HL-60/S4 treated with retinoic acid at 250 ng/mL for 4 days and 3 days (cell line): Measurements from ENCODE around the gene CD6.

Experiments
- in situ Hi-C: fragments of 300-500 bp; cut with MboI; formaldehyde crosslinking; loops from 2 replicates; pipeline ENCODE4 v1.7.0; 2022; ENCODE audit warnings: low sequenced_read_pairs

CD6 gene

DNA sequence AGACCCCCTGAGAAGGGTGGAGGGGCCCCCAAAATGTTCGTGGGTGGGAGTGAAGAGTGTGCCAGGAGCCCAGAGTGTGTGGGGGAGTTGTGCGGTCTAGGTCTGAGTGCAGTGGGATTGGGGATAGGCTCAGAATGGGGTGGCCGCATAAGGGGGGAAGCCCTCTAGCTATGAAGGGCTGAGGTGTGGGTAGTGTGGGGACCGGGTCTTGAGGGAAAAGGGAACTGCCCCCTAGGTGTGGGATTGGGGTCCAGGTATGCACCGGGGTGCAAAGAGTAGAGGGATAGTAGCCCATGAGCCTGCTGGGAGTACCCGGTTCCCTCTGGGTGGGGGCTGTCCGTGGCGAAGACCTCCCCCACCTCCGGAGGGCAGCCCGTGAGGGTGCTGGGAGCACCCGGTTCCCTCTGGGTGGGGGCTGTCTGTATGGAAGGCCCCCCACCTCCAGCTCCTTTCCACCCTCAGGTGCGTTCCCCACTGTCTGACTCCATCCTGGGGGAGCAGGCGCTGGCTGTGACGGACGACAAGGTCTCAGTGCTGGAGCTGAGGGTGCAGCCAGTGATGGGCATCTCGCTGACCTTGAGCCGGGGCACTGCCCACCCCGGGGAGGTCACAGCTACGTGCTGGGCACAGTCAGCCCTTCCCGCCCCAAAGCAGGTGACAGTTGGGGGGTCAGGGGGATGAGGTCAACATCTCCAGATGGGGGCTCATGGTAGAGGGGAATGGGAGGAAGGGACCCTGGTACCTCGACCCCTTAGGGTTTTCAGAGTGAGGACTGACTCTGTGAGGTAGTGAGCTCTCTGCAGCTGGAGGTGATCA, 36.5 kb upstream of the CD6 start:
- in situ Hi-C loops, result no loop called here

DNA sequence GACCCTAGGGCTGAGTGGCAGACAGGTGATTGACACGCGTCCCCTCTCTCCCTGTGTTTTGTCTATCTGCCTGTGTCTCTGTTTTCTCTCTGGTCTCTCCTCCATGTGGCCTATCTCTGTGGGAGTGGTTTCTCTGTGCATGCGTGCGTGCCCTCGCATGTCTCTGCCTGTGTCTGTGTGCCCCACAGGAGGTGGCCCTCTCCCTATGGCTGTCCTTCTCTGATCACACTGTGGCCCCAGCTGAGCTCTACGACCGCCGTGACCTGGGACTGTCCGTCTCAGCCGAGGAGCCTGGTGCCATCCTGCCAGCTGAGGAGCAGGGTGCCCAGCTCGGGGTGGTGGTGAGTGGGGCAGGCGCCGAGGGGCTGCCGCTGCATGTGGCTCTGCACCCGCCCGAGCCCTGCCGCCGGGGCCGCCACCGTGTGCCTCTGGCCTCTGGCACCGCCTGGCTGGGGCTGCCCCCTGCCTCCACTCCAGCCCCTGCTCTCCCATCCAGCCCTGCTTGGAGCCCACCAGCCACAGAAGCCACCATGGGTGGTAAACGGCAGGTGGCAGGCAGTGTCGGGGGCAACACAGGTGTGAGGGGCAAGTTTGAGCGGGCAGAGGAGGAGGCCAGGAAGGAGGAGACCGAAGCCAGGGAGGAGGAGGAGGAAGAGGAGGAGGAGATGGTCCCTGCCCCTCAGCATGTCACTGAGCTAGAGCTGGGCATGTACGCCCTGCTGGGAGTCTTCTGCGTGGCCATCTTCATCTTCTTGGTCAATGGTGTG, 35.6 kb upstream of the CD6 start:
- in situ Hi-C loops, result no loop called here

DNA sequence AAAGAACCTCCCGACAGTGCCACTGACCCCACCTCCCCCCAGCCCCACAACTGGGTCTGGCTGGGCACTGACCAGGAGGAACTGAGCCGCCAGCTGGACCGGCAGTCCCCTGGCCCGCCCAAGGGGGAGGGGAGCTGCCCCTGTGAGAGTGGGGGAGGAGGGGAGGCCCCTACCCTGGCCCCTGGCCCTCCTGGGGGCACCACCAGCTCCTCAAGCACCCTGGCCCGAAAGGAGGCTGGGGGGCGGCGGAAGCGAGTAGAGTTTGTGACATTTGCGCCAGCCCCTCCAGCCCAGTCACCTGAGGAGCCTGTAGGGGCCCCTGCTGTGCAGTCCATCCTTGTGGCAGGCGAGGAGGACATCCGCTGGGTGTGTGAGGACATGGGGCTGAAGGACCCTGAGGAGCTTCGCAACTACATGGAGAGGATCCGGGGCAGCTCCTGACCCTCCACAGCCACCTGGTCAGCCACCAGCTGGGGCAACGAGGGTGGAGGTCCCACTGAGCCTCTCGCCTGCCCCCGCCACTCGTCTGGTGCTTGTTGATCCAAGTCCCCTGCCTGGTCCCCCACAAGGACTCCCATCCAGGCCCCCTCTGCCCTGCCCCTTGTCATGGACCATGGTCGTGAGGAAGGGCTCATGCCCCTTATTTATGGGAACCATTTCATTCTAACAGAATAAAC, 34.9 kb upstream of the CD6 start:
- in situ Hi-C loops, result no loop called here

DNA sequence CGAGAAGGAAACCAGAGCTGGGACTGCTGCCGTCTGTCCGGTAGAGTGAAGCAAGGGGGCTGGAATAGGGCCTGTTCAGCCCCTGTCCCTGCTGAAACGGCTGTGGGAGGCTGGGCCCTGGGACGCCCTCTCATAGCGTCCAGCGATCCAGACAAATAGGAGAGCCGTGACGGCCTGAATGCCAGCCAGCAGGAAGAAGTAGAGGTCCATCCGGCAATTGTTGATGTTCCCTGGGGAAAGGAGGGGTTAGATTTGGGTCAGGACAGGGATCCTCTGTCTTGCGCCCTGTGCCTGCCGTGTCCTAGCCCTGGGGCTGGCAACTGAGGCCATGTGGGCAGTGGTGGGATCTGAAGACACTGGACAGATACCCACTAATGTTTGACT, 34.3 kb upstream of the CD6 start:
- in situ Hi-C loops, result no loop called here

GRCh38 chr11:60937811-60938210, 33.7 kb upstream of the CD6 start:
- in situ Hi-C loops, result no loop called here

DNA sequence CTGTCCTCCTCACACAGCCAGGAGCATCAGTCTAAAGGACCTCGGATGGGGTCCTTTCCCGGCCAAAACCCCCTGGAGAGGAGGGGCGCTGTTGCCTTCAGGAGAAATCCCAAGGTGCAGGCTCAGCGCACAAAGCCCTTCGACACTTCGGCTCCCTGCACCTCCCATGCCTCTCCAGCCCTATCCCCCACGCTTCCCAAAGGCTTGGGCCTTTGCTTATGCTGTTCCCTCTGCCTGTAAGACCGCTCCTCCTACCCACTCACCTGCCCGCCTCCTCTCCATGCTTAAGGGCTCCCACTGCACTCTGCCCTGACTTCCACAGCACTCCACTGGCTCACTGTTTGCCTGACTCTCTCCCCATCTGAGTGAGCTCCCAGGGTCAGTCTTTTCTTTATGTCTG, 33.0 kb upstream of the CD6 start:
- in situ Hi-C loops, result no loop called here

DNA sequence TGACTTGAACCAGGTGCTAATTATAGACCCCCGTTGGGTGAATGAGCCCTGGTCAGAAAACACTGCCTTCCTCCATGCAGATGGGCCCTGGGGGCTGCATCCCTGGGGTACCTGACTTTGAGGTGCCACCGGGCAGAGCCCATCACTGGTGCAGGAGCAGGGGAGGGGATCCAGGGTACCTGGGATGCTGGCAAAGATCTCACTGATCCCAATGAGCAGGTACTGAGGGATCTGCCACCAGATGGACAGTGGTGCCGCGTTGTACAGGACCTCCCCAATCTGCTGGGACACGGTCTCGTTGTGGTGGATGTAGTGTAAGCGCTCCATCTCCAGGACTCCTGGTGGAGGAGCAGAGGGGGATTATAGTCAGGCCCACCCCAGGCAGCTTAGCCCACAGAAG, 32.2 kb upstream of the CD6 start:
- in situ Hi-C loops, result no loop called here

DNA sequence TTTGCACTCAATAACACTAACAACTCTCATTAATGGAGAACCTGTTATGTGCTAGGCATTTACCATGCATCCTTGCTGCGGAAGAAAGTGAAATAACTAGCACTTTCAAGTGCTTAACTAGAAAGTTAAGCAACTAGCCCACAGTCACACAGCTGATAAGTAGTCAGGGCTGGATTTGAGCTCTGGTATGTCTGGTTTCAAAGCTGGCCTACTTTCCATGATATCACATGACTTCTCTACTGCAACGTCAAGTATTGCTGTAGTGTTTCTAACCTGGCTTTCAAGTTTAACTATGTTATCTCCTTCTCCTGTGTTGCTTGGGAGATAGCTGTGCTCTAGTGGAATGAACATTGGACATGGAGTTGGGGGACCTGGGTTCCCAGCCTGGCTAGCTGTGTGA, 31.6 kb upstream of the CD6 start:
- in situ Hi-C loops, result no loop called here

DNA sequence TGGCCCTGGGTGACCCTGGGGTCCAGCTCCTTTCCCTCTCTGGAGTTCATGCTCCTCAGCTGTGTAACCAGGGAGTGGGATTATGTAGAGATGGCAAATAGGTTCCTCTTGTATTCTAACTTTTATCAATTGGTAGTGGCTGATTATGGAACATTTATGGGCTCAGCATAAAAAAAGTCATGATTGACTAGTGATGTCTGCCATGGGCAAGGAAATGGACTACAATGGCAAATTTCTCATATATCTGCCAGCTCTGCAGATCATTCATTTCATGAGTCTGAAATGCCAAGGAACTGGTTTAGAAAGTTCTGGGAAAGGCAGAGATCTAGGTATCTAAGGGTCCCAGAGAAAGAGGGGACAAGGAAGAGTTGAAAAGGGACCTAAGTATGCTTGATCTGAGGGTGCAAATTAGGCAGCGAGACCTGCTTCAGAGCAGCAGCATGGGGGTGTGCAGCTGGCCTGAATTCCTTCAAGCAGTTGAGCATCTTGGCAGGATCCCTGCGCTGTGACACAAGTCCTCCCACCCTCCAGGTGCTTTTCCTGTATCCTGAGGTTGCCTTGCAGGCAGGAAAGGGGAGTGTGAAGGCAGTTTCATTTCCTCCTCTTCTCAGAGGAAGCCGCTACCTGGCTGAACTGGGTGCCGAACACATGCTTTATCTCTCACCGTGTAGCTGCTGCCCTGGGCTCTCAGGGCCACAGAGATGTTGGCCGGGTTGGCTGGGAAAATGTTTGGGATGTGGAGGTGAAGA, 29.9 kb upstream of the CD6 start:
- in situ Hi-C loops, result no loop called here

- in situ Hi-C loops, result no loop called here
Observed at GRCh38 chr11:60942219-60942618, 29.3 kb upstream of the CD6 start.

DNA sequence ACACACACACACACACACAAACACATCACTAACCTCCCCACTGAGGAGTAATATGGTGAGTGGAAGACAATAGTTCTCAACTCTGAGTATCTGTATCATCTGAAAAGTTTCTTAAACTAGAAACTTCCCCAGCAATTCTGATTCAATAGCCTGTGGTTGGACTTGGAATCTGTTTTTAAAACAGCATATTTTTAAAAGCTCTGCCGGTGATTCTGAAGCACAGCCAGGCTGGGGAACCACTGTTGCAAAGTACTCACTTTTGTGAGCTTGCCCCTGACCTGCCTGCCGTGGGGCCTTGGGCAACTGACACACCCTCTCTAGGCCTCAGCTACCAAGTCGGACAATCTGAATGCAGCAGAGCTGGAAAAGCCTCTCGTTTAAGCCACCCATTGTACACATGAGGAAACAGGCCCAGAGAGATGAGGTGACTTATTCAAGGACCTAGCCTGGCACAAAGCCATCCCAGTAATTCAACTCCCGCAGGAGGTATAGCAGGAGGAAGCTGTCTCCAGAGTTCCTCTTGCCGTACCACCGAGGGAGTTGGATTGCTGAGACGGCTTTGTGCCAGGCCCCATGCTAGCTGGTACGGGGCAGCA, 28.4 kb upstream of the CD6 start:
- in situ Hi-C loops, result no loop called here

- in situ Hi-C loops, result no loop called here
Observed at GRCh38 chr11:60944490-60945294, 26.8 kb upstream of the CD6 start.

DNA sequence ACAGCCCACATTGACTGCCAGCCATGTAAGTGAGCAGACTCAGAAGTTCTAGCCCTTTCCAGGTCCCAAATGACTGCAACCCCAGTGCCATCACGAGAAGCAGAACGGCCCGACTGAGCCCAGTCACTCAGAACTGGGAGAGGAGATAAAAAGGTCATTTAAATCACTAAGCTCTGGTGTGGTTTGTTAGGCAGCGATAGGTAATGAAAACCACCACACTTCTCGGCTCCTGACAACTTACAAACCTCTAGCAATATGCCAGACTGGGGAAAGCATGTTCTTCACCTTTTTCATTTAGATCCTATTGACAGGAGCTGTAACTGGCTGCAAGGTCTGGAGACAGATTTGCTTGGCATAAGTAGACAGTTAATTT, 26.2 kb upstream of the CD6 start:
- in situ Hi-C loops, result no loop called here

DNA sequence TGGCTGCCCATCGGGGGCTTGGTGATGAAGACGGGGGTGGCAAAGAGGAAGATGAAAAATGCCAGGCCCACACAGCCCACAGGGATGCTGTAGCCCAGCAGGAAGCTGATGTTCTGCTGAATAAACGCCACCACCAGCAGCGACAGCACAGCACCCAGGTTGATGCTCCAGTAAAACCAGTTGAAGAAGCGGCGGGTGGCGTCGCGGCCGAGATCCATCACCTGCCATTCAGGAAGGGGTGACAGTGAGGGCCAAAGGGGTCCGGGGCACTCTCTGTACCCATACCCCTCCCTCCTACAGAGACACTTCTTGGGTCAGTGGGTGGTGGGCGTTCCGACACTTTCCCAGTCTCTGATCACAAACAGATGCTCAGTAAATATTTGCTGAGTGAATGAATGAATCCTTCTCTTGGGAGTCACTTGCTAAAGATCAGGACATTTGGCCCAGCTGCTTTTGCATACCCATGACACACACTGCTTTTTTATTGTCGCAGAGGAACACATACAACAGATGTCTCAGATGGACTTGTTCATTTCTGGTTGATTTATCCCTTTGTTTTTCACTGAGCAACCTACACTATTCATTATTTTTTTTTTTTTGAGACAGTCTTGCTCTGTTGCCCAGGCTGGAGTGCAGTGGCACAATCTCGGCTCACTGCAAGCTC, 24.7 kb upstream of the CD6 start:
- in situ Hi-C loops, result no loop called here

- in situ Hi-C loops, result no loop called here
Observed at GRCh38 chr11:60947700-60948099, 23.8 kb upstream of the CD6 start.

DNA sequence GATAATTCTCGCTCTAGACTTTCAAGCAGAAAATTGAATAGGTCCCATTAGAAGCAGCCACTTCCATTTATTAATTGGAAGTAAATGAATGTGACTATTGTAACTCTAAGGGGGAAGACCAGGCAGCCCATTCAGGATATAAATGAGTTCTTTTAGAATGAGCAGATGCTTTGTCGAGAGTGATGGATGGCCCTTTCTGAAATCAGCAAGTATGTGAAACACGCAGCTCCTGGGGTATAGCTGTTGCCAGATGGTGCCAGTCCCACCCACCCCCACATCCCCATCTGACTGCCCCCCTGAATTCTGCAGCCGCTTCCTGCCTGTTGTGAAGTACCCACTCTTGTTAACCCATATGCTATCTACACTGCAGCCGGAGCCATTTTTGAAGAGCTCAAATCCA, 23.2 kb upstream of the CD6 start:
- in situ Hi-C loops, result no loop called here

DNA sequence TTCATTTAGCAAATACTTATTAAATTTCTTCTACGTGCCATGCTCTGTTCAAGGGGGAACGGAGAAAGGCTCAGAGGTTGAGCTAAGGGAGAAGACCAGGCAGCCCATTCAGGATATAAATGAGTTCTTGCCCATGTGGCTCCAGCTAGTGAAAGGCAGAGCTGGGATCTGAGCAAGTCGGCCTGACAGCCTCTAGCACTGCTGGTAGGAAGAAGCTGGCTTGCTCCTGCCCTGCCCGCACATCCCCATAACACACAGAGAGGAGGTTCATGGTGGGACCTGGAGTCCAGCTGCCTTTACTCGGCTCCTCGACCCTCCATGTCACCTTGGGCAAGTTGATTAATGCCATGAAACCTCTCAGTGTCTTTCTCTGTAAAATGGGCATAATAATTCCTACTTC, 21.5 kb upstream of the CD6 start:
- in situ Hi-C loops, result no loop called here

GRCh38 chr11:60950933-60951605, 20.4 kb upstream of the CD6 start:
- in situ Hi-C loops, result no loop called here

GRCh38 chr11:60951606-60951903, 19.9 kb upstream of the CD6 start:
- in situ Hi-C loops, result no loop called here
